GM15510 (cell line): ENCODE measurements around the gene CA12.

ENCODE experiments used
- POLR2A ChIP-seq: IDR thresholded peaks from 3 replicates; pipeline ENCODE4 v1.6.1; 2011; ENCODE audit warnings: borderline replicate concordance; ENCODE audit not compliant: insufficient read length; ENCODE audit errors: extremely low read depth

The CA12 gene

GRCh38 chr15:63407612-63408011 is 26.0 kb upstream of the CA12 start:
- TF ChIP-seq POLR2A: no peak

- no peak for TF ChIP-seq POLR2A
These were observed 24.2 kb upstream of the CA12 start for GRCh38 chr15:63405683-63406390.

GRCh38 chr15:63405159-63405558 is 23.5 kb upstream of the CA12 start:
- no peak for TF ChIP-seq POLR2A

GRCh38 chr15:63403254-63403945 is 21.8 kb upstream of the CA12 start:
- TF ChIP-seq POLR2A: no peak

GRCh38 chr15:63402498-63403253 is 21.0 kb upstream of the CA12 start:
- no peak for TF ChIP-seq POLR2A

GRCh38 chr15:63401714-63402497 is 20.3 kb upstream of the CA12 start:
- no peak for TF ChIP-seq POLR2A

- TF ChIP-seq POLR2A: no peak
These were observed 19.4 kb upstream of the CA12 start for GRCh38 chr15:63401078-63401477.

- no peak for TF ChIP-seq POLR2A
These were observed 16.8 kb upstream of the CA12 start for GRCh38 chr15:63398456-63398855.

- no peak for TF ChIP-seq POLR2A
These were observed 14.7 kb upstream of the CA12 start for GRCh38 chr15:63396152-63396928.

GRCh38 chr15:63395730-63396151 is 14.1 kb upstream of the CA12 start:
- TF ChIP-seq POLR2A: no peak

GRCh38 chr15:63392361-63393009 is 10.8 kb upstream of the CA12 start:
- no peak for TF ChIP-seq POLR2A

- no peak for TF ChIP-seq POLR2A
These were observed 10.2 kb upstream of the CA12 start for GRCh38 chr15:63391669-63392360.

GRCh38 chr15:63390689-63391088 is 9.0 kb upstream of the CA12 start:
- TF ChIP-seq POLR2A: no peak
